Mesenchymal stem cell (in vitro differentiated cells and primary cell): ENCODE measurements around the gene ZNF853.

Source experiments
- DNase-seq: peaks from one replicate; pipeline ENCODE4 v3.0.0-alpha.2; 2013
- H2AFZ ChIP-seq: one replicate; pipeline ENCODE4 v1.6.1; 2013; ENCODE audit warnings: low read depth, mild to moderate bottlenecking, control low read depth, inconsistent platforms, low read length, moderate library complexity
- H2AK5ac ChIP-seq: 2 replicates; pipeline ENCODE4 v1.6.1; 2013; ENCODE audit warnings: low read length, moderate library complexity, mild to moderate bottlenecking, inconsistent platforms; ENCODE audit not compliant: severe bottlenecking
- H2BK120ac ChIP-seq: one replicate; pipeline ENCODE4 v1.6.1; 2013; ENCODE audit warnings: low read depth, mild to moderate bottlenecking, inconsistent platforms, low read length, moderate library complexity
- H2BK12ac ChIP-seq, 2 experiments: one replicate each; pipeline ENCODE4 v1.6.1; 2013; ENCODE audit warnings: inconsistent platforms in 2 of 2, low read length in 2 of 2, mild to moderate bottlenecking in 2 of 2, moderate library complexity in 2 of 2, control low read depth in 1 of 2
- H2BK15ac ChIP-seq: one replicate; pipeline ENCODE4 v1.6.1; 2013; ENCODE audit warnings: mild to moderate bottlenecking, low read depth, inconsistent platforms; ENCODE audit not compliant: poor library complexity, severe bottlenecking
- H2BK5ac ChIP-seq: 2 replicates; pipeline ENCODE4 v1.6.1; 2013; ENCODE audit warnings: low read depth, mild to moderate bottlenecking, low read length, control low read depth, inconsistent platforms; ENCODE audit not compliant: poor library complexity, severe bottlenecking
- H3K14ac ChIP-seq, 2 experiments: one replicate each; pipeline ENCODE4 v1.6.1; 2013; ENCODE audit warnings: inconsistent platforms in 2 of 2, low read length in 2 of 2, control low read depth in 1 of 2, mild to moderate bottlenecking in 1 of 2, moderate library complexity in 1 of 2
- H3K18ac ChIP-seq, 2 experiments: one replicate each; pipeline ENCODE4 v1.6.1; 2013; ENCODE audit warnings: inconsistent platforms in 2 of 2, low read length in 2 of 2, control low read depth in 1 of 2, low read depth in 1 of 2, mild to moderate bottlenecking in 1 of 2
- H3K23ac ChIP-seq, 2 experiments: one replicate each; pipeline ENCODE4 v1.6.1; 2013; ENCODE audit warnings: inconsistent platforms in 2 of 2, low read length in 2 of 2, mild to moderate bottlenecking in 2 of 2, moderate library complexity in 2 of 2, control low read depth in 1 of 2
- H3K27ac ChIP-seq: 2 replicates; pipeline ENCODE4 v1.5.1; 2013; ENCODE audit warnings: mild to moderate bottlenecking, moderate library complexity, low read length, control low read depth, inconsistent platforms; ENCODE audit not compliant: poor library complexity, severe bottlenecking
- H3K27me3 ChIP-seq, 2 experiments: 2 replicates each; pipeline versions ENCODE4 v1.6.1 to v1.7.0; 2013; ENCODE audit warnings: low read length in 2 of 2, mild to moderate bottlenecking in 2 of 2, moderate library complexity in 2 of 2, control low read depth in 1 of 2, inconsistent platforms in 1 of 2; ENCODE audit not compliant: control insufficient read depth in 1 of 2, insufficient read depth in 1 of 2
- H3K36me3 ChIP-seq, 2 experiments: 2 replicates each; pipeline versions ENCODE4 v1.6.1 to v1.7.0; 2013; ENCODE audit warnings: low read length in 2 of 2, control low read depth in 1 of 2, inconsistent platforms in 1 of 2, low read depth in 1 of 2, mild to moderate bottlenecking in 1 of 2; ENCODE audit not compliant: insufficient read depth in 2 of 2, control insufficient read depth in 1 of 2
- H3K4ac ChIP-seq, 2 experiments: one replicate each; pipeline ENCODE4 v1.6.1; 2013; ENCODE audit warnings: inconsistent platforms in 2 of 2, low read length in 2 of 2, mild to moderate bottlenecking in 2 of 2, moderate library complexity in 2 of 2, control low read depth in 1 of 2, low read depth in 1 of 2
- H3K4me1 ChIP-seq: 2 replicates; pipeline ENCODE4 v1.6.1; 2013; ENCODE audit warnings: low read depth, low read length, control low read depth; ENCODE audit not compliant: control insufficient read depth, insufficient read depth
- H3K4me2 ChIP-seq: 2 replicates; pipeline ENCODE4 v1.6.1; 2013; ENCODE audit warnings: low read length, mild to moderate bottlenecking, inconsistent platforms; ENCODE audit not compliant: poor library complexity, severe bottlenecking
- H3K4me3 ChIP-seq, 2 experiments: 2 replicates each; pipeline versions ENCODE4 v1.5.1 to v1.7.0; 2013; ENCODE audit warnings: low read length in 2 of 2, mild to moderate bottlenecking in 2 of 2, control low read depth in 1 of 2, low read depth in 1 of 2; ENCODE audit not compliant: insufficient read depth in 1 of 2
- H3K79me1 ChIP-seq: replicated peaks from 2 replicates; pipeline ENCODE4 v1.6.1; 2013; ENCODE audit warnings: mild to moderate bottlenecking, control low read depth, low read length, inconsistent platforms; ENCODE audit not compliant: poor library complexity, severe bottlenecking
- H3K9ac ChIP-seq: 2 replicates; pipeline ENCODE4 v1.7.0; 2013; ENCODE audit warnings: mild to moderate bottlenecking, low read length, moderate library complexity
- H3K9me3 ChIP-seq: 2 replicates; pipeline ENCODE4 v1.7.0; 2013; ENCODE audit warnings: mild to moderate bottlenecking, low read length; ENCODE audit not compliant: control insufficient read depth
- H4K8ac ChIP-seq: one replicate; pipeline ENCODE4 v1.6.1; 2013; ENCODE audit warnings: inconsistent platforms, mild to moderate bottlenecking, low read length, moderate library complexity
- H4K91ac ChIP-seq: one replicate; pipeline ENCODE4 v1.6.1; 2013; ENCODE audit warnings: mild to moderate bottlenecking, low read length, inconsistent platforms
- WGBS: methylation state at CpG from one replicate; pipeline ENCODE4 v1.1.7; 2013; ENCODE audit warnings: mixed read lengths; 5-methylcytosine and 5-hydroxymethylcytosine counted together

Gene ZNF853

GRCh38 chr7:6624246-6624611 is 8.8 kb downstream of the ZNF853 start:
- Histone ChIP-seq H3K23ac (no peak overlapping the region), H2BK120ac (no peak overlapping the region), H3K9ac (no peak overlapping the region), H3K36me3 (peaks cover 0 to 28% of the 10 kb centered on the region in 2 experiments), H2BK15ac (no peak overlapping the region), H3K14ac (no peak overlapping the region), H3K27me3 (peaks cover 0 to 25% of the 10 kb centered on the region in 2 experiments), H3K9me3 (no peaks in the 10 kb centered on the region), H4K91ac (no peak overlapping the region), H3K27ac (no peak overlapping the region), H3K79me1 (no peaks in the 10 kb centered on the region), H3K18ac (no peak overlapping the region), H2BK12ac (no peak overlapping the region), H3K4me2 (no peak overlapping the region), H4K8ac (no peak overlapping the region), H2AK5ac (no peak overlapping the region), H2BK5ac (no peak overlapping the region), H3K4me3 (no peak overlapping the region), H3K4ac (no peak overlapping the region), H2AFZ (no peak overlapping the region), H3K4me1 (no peaks in the 10 kb centered on the region)
- no peak for DNase-seq
- 91% methylated on average over 3 of the region's 3 CpGs for WGBS

DNA sequence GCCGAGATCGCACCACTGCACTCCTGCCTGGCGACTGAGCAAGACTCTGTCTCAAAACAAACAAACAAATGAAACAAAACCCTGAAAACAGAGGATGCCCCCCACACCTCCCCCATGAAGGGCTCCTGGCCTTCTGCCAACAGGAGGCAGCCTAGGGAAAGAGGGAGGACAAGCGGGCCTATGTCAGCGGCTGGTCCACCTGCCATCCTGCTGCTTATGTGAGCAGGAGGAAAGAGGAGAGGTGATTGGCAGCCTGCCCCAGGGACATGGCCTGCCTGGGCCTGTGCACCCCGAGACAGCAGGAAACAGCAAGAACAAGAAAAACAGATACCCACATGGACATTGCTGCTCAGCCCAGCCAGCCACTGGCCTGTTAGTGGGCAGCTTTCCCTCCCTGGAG is 12.6 kb downstream of the ZNF853 start:
- Histone ChIP-seq H2BK120ac (no peak overlapping the region), H2AFZ (no peak overlapping the region), H2AK5ac (no peak overlapping the region), H3K36me3 (peaks cover 0 to 7% of the 10 kb centered on the region in 2 experiments), H3K9me3 (no peaks in the 10 kb centered on the region), H3K27me3 (no peaks in the 10 kb centered on the region), H3K23ac (no peak overlapping the region), H3K4me2 (no peak overlapping the region), H3K14ac (peak overlapping the region in 1 of 2 experiments; percentile 41), H3K4me1 (peaks cover 1% of the 10 kb centered on the region), H3K27ac (no peak overlapping the region), H3K4ac (no peak overlapping the region), H2BK5ac (no peak overlapping the region), H3K9ac (no peak overlapping the region), H4K91ac (no peak overlapping the region), H2BK15ac (no peak overlapping the region), H2BK12ac (no peak overlapping the region), H4K8ac (no peak overlapping the region), H3K79me1 (no peaks in the 10 kb centered on the region), H3K18ac (no peak overlapping the region), H3K4me3 (no peak overlapping the region)
- DNase-seq = no peak
- 100% methylated on average over 1 of the region's 6 CpGs for WGBS

- Histone ChIP-seq H2BK5ac (no peak overlapping the region), H3K18ac (no peak overlapping the region), H3K4me1 (peaks cover 1% of the 10 kb centered on the region), H3K9ac (no peak overlapping the region), H3K27ac (no peak overlapping the region), H4K8ac (no peak overlapping the region), H3K4me3 (peak overlapping the region in 1 of 2 experiments; percentile 17), H2AK5ac (no peak overlapping the region), H4K91ac (no peak overlapping the region), H3K79me1 (no peaks in the 10 kb centered on the region), H3K27me3 (no peaks in the 10 kb centered on the region), H2BK12ac (no peak overlapping the region), H3K4me2 (no peak overlapping the region), H2BK120ac (no peak overlapping the region), H3K14ac (no peak overlapping the region), H3K9me3 (no peaks in the 10 kb centered on the region), H3K4ac (no peak overlapping the region), H2BK15ac (no peak overlapping the region), H3K23ac (peak overlapping the region in 1 of 2 experiments; percentile 36), H3K36me3 (no peaks in the 10 kb centered on the region), H2AFZ (no peak overlapping the region)
- no peak for DNase-seq
- 78% methylated on average over 11 of the region's 11 CpGs for WGBS
These were observed 14.8 kb downstream of the ZNF853 start for GRCh38 chr7:6630007-6630849.

- H3K27ac ChIP-seq = no peak overlapping the region
- H2BK5ac ChIP-seq = no peak overlapping the region
- DNase-seq = no peak
- no peak overlapping the region for H3K14ac ChIP-seq
- H3K9me3 ChIP-seq = no peaks in the 10 kb centered on the region
- no peak overlapping the region for H4K91ac ChIP-seq
- no peak overlapping the region for H2BK12ac ChIP-seq
- H3K79me1 ChIP-seq = peaks cover 4% of the 10 kb centered on the region
- no peak overlapping the region for H3K18ac ChIP-seq
- WGBS = 80% methylated on average over 7 of the region's 7 CpGs
- peaks cover 6% of the 10 kb centered on the region for H3K4me1 ChIP-seq
- H3K23ac ChIP-seq = no peak overlapping the region
- no peak overlapping the region for H4K8ac ChIP-seq
- no peak overlapping the region for H2BK120ac ChIP-seq
- no peak overlapping the region for H2AK5ac ChIP-seq
- no peak overlapping the region for H3K4me2 ChIP-seq
- H2AFZ ChIP-seq = no peak overlapping the region
- H3K4ac ChIP-seq = no peak overlapping the region
- H3K9ac ChIP-seq = no peak overlapping the region
- no peak overlapping the region for H2BK15ac ChIP-seq
- no peak overlapping the region for H3K4me3 ChIP-seq
- H3K27me3 ChIP-seq = no peaks in the 10 kb centered on the region
- H3K36me3 ChIP-seq = no peaks in the 10 kb centered on the region
These were observed 16.2 kb downstream of the ZNF853 start for GRCh38 chr7:6631605-6632004.
